ENCODE measurements around the gene HSPA12A. TPM values are rescaled to one million over a fixed set of nuclear protein-coding genes. Genes with fewer than 3 reads are reported as not detected.

HSPA12A gene
- total and polyA plus RNA-seq, 3 experiments from 2014 or later: 0.04 to 0.07 TPM; not detected in 1

DNA sequence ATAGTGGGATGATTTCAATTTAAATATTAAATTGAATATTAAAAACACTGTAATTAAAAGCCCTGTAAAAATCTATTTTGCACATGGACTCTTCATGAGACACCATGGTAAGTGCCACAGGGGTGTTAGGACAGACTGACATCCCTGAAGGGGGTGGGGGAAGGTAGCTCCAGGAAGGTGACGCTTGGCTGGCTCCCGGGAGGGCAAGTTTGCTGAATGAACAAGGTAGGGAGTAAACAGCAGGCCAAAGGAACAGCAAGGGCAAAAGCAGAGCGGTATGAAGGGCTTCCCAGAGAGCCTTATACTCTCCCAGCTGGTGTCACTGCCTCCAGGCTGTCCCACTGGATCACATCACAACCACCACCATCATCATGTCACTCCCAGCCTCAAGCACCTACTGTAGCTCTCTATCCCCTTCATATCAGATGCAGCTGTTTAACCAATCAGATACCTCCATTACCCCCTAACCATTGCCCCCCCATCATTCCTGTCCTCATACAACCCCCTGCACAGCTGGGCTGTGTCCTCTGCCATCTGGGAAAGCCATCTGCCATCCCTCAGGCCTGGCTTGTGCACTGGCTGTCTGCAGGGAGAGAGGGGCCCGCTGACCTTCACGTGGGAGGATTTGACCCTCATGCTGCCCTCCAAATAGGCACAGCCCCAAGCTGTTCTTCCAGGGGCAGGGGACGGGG lies 19.5 kb downstream of the HSPA12A start:
- H3K4me3 Mint-ChIP-seq: peak overlapping the region in 2 of 7 donors; percentile 3 to 55
- Histone ChIP-seq H3K9me3 (ENCODE audit: low read length) (no peaks in the 10 kb centered on the region), H3K36me3 (ENCODE audit: insufficient read depth, low read length) (no peaks in the 10 kb centered on the region), H3K4me3 (ENCODE audit: low read length) (no peak overlapping the region), H3K27me3 (ENCODE audit: insufficient read depth, low read length, poor library complexity, severe bottlenecking) (peaks cover 34% of the 10 kb centered on the region), H3K4me1 (ENCODE audit: insufficient read depth, low read length) (peaks cover 24% of the 10 kb centered on the region), H3K27ac (ENCODE audit: low read depth, low read length) (no peak overlapping the region)
- H3K27me3 Mint-ChIP-seq: peaks cover 30 to 40% of the 10 kb centered on the region in 2 donors
- no peaks in the 10 kb centered on the region for H3K9me3 Mint-ChIP-seq
- CTCF ChIA-PET: no interaction called here
- POLR2A ChIA-PET: no interaction called here
- peaks cover 21 to 27% (median 26%) of the 10 kb centered on the region in 3 donors for H3K4me1 Mint-ChIP-seq
- no peak for DNase-seq
- peak overlapping the region in 1 of 8 donors; percentile 11 for H3K27ac Mint-ChIP-seq
- H3K36me3 Mint-ChIP-seq: no peaks in the 10 kb centered on the region

GRCh38 chr10:116721547-116722392 lies 20.6 kb downstream of the HSPA12A start:
- Histone ChIP-seq H3K9me3 (ENCODE audit: low read length) (no peaks in the 10 kb centered on the region), H3K27me3 (ENCODE audit: insufficient read depth, low read length, poor library complexity, severe bottlenecking) (peaks cover 31% of the 10 kb centered on the region), H3K36me3 (ENCODE audit: insufficient read depth, low read length) (no peaks in the 10 kb centered on the region), H3K4me1 (ENCODE audit: insufficient read depth, low read length) (peaks cover 24% of the 10 kb centered on the region), H3K4me3 (ENCODE audit: low read length) (no peak overlapping the region), H3K27ac (ENCODE audit: low read depth, low read length) (no peak overlapping the region)
- no peaks in the 10 kb centered on the region for H3K9me3 Mint-ChIP-seq
- H3K27me3 Mint-ChIP-seq: peaks cover 26 to 43% of the 10 kb centered on the region in 2 donors
- no peaks in the 10 kb centered on the region for H3K36me3 Mint-ChIP-seq
- CTCF ChIA-PET: no interaction called here
- peaks cover 21 to 27% (median 26%) of the 10 kb centered on the region in 3 donors for H3K4me1 Mint-ChIP-seq
- H3K4me3 Mint-ChIP-seq: no peak overlapping the region
- POLR2A ChIA-PET: no interaction called here
- DNase-seq: no peak
- H3K27ac Mint-ChIP-seq: peak overlapping the region in 1 of 8 donors; percentile 34

DNA sequence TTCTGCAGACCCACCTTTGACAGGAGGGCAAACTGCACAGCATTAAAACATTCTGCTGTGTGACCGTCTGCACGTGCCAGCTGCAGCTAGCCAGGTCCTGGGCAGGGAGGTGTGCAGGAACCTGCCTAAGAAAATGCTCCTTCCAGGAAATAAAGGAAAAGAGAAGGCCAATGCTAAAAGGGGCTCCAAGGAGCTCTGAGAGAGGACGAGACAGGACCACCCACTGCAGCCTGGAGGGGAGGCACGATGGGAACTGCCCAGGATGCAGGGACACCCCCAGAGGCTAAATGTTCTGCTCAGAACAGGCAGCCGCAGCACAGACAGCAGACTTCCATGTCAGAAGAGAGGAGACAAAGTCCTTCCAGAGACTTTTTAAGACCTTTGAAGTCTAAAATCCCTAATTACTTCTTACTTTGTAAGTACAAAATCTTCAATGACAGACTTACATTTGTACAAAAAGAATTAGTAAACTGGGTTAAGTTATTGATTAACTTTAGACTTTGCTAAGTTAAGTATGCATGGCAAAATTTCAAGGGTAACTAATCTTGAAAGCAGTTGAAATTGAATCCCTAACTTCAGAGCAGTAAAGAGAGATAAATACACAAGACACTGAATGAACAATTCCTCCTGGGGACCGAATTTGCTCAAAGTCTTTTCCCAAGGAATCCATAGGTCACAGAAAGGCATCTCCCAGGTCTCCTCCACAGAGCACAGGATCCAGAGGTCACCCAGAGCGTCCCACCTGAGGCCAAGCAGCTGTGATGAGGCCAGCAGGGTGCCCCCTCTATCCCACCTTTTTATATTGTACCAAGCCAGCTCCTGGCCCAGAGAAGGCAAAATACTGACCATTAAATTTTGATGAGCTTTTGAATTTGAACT lies 21.5 kb downstream of the HSPA12A start:
- POLR2A ChIA-PET: no interaction called here
- DNase-seq: no peak
- Histone ChIP-seq H3K36me3 (ENCODE audit: insufficient read depth, low read length) (no peaks in the 10 kb centered on the region), H3K4me3 (ENCODE audit: low read length) (no peak overlapping the region), H3K4me1 (ENCODE audit: insufficient read depth, low read length) (peaks cover 24% of the 10 kb centered on the region), H3K9me3 (ENCODE audit: low read length) (no peaks in the 10 kb centered on the region), H3K27me3 (ENCODE audit: insufficient read depth, low read length, poor library complexity, severe bottlenecking) (peaks cover 32% of the 10 kb centered on the region), H3K27ac (ENCODE audit: low read depth, low read length) (no peak overlapping the region)
- H3K27me3 Mint-ChIP-seq: peaks cover 24 to 43% of the 10 kb centered on the region in 2 donors
- CTCF ChIA-PET: no interaction called here
- no peaks in the 10 kb centered on the region for H3K36me3 Mint-ChIP-seq
- peaks cover 19 to 27% (median 26%) of the 10 kb centered on the region in 3 donors for H3K4me1 Mint-ChIP-seq
- peak overlapping the region in 1 of 8 donors; percentile 23 for H3K27ac Mint-ChIP-seq
- H3K9me3 Mint-ChIP-seq: no peaks in the 10 kb centered on the region
- no peak overlapping the region for H3K4me3 Mint-ChIP-seq

GRCh38 chr10:116720241-116720643 lies 22.1 kb downstream of the HSPA12A start:
- Histone ChIP-seq H3K4me3 (ENCODE audit: low read length) (no peak overlapping the region), H3K9me3 (ENCODE audit: low read length) (no peaks in the 10 kb centered on the region), H3K36me3 (ENCODE audit: insufficient read depth, low read length) (no peaks in the 10 kb centered on the region), H3K27me3 (ENCODE audit: insufficient read depth, low read length, poor library complexity, severe bottlenecking) (peaks cover 34% of the 10 kb centered on the region), H3K4me1 (ENCODE audit: insufficient read depth, low read length) (peaks cover 23% of the 10 kb centered on the region), H3K27ac (ENCODE audit: low read depth, low read length) (no peak overlapping the region)
- no peak for DNase-seq
- no peak overlapping the region for H3K27ac Mint-ChIP-seq
- CTCF ChIA-PET: no interaction called here
- no peaks in the 10 kb centered on the region for H3K9me3 Mint-ChIP-seq
- no peak overlapping the region for H3K4me3 Mint-ChIP-seq
- peaks cover 24 to 43% of the 10 kb centered on the region in 2 donors for H3K27me3 Mint-ChIP-seq
- POLR2A ChIA-PET: no interaction called here
- H3K36me3 Mint-ChIP-seq: no peaks in the 10 kb centered on the region
- peaks cover 19 to 26% (median 26%) of the 10 kb centered on the region in 3 donors for H3K4me1 Mint-ChIP-seq

- H3K36me3 ChIP-seq (ENCODE audit: insufficient read depth, low read length): no peaks in the 10 kb centered on the region
- H3K27me3 ChIP-seq (ENCODE audit: insufficient read depth, low read length, poor library complexity, severe bottlenecking): peaks cover 30% of the 10 kb centered on the region
- H3K4me1 Mint-ChIP-seq: peaks cover 16 to 22% (median 21%) of the 10 kb centered on the region in 3 donors
- no peaks in the 10 kb centered on the region for H3K36me3 Mint-ChIP-seq
- no peaks in the 10 kb centered on the region for H3K9me3 ChIP-seq (ENCODE audit: low read length)
- no peak overlapping the region for H3K27ac Mint-ChIP-seq
- no peaks in the 10 kb centered on the region for H3K9me3 Mint-ChIP-seq
- H3K4me1 ChIP-seq (ENCODE audit: insufficient read depth, low read length): peaks cover 19% of the 10 kb centered on the region
- H3K27me3 Mint-ChIP-seq: peaks cover 24 to 44% of the 10 kb centered on the region in 2 donors
- no peak overlapping the region for H3K4me3 Mint-ChIP-seq
- no peak overlapping the region for H3K27ac ChIP-seq (ENCODE audit: low read depth, low read length)
- ChIA-PET POLR2A (no interaction called here), CTCF (no interaction called here)
- DNase-seq: no peak
- H3K4me3 ChIP-seq (ENCODE audit: low read length): no peak overlapping the region
Observed at GRCh38 chr10:116719804-116720203, 22.6 kb downstream of the HSPA12A start.

DNA sequence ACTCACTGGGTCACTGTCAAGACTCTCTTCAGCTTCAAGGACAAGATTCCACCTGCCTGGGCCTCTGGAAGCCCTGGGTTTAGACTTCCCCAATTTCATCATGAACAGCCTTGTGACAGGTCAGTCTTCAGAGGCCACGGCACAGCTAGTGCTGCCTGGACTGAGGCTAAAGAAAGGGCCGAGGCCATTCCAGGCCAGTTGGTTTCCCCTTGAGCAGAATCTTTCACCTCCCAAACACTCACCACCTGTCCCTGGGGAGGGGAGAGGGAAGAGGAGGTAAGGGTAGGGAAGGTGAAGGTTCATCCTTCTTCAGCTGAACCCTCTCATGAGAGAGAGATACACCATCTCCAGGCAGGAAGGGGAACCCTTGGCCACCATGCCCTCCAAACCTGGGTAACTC lies 24.3 kb downstream of the HSPA12A start:
- peaks cover 3 to 4% (median 4%) of the 10 kb centered on the region in 3 donors for H3K4me1 Mint-ChIP-seq
- DNase-seq: no peak
- H3K9me3 ChIP-seq (ENCODE audit: low read length): no peaks in the 10 kb centered on the region
- H3K27me3 ChIP-seq (ENCODE audit: insufficient read depth, low read length, poor library complexity, severe bottlenecking): peaks cover 23% of the 10 kb centered on the region
- H3K4me1 ChIP-seq (ENCODE audit: insufficient read depth, low read length): peaks cover 3% of the 10 kb centered on the region
- H3K27me3 Mint-ChIP-seq: peaks cover 27 to 45% of the 10 kb centered on the region in 2 donors
- no peaks in the 10 kb centered on the region for H3K9me3 Mint-ChIP-seq
- H3K36me3 ChIP-seq (ENCODE audit: insufficient read depth, low read length): no peaks in the 10 kb centered on the region
- H3K4me3 ChIP-seq (ENCODE audit: low read length): no peak overlapping the region
- H3K36me3 Mint-ChIP-seq: no peaks in the 10 kb centered on the region
- POLR2A ChIA-PET: no interaction called here
- H3K27ac Mint-ChIP-seq: no peak overlapping the region
- no peak overlapping the region for H3K4me3 Mint-ChIP-seq
- H3K27ac ChIP-seq (ENCODE audit: low read depth, low read length): no peak overlapping the region
- CTCF ChIA-PET: no interaction called here

- H3K36me3 Mint-ChIP-seq: no peaks in the 10 kb centered on the region
- no peak overlapping the region for H3K27ac ChIP-seq (ENCODE audit: low read depth, low read length)
- no peak for DNase-seq
- no peaks in the 10 kb centered on the region for H3K36me3 ChIP-seq (ENCODE audit: insufficient read depth, low read length)
- no peaks in the 10 kb centered on the region for H3K4me1 ChIP-seq (ENCODE audit: insufficient read depth, low read length)
- peaks cover 21 to 32% of the 10 kb centered on the region in 2 donors for H3K27me3 Mint-ChIP-seq
- H3K9me3 ChIP-seq (ENCODE audit: low read length): no peaks in the 10 kb centered on the region
- no peak overlapping the region for H3K4me3 ChIP-seq (ENCODE audit: low read length)
- no peak overlapping the region for H3K4me3 Mint-ChIP-seq
- no peaks in the 10 kb centered on the region for H3K4me1 Mint-ChIP-seq
- POLR2A ChIA-PET: no interaction called here
- H3K27me3 ChIP-seq (ENCODE audit: insufficient read depth, low read length, poor library complexity, severe bottlenecking): peaks cover 18% of the 10 kb centered on the region
- H3K9me3 Mint-ChIP-seq: no peaks in the 10 kb centered on the region
- H3K27ac Mint-ChIP-seq: no peak overlapping the region
- CTCF ChIA-PET: no interaction called here
Observed at GRCh38 chr10:116716381-116716780, 26.0 kb downstream of the HSPA12A start.

All from CD8-positive, alpha-beta memory T cell (primary cell).